SH-SY5Y (cell line): Measurements from ENCODE around the gene DTHD1.

Source experiments
- GATA2 ChIP-seq: IDR thresholded peaks from 2 replicates; pipeline ENCODE4 v1.6.1; 2011; ENCODE audit warnings: mild to moderate bottlenecking, low read depth, low read length
- GATA3 ChIP-seq: IDR thresholded peaks from 2 replicates; pipeline ENCODE4 v1.6.1; 2011; ENCODE audit warnings: low read depth, mild to moderate bottlenecking, low read length, moderate library complexity

Gene DTHD1

GRCh38 chr4:36392024-36392423 is 110.6 kb downstream of the DTHD1 start:
- TF ChIP-seq GATA2, result no peak
- TF ChIP-seq GATA3, result no peak

GRCh38 chr4:36392916-36393315 is 111.5 kb downstream of the DTHD1 start:
- no peak for TF ChIP-seq GATA2
- no peak for TF ChIP-seq GATA3
